GM12892 (cell line): ENCODE results near the gene SLMAP.

Experiments
- POLR2A ChIP-seq: IDR thresholded peaks from 2 replicates; pipeline ENCODE4 v1.6.1; 2011; ENCODE audit warnings: low read depth, low read length, control low read depth
- POLR2AphosphoS5 ChIP-seq: IDR thresholded peaks from 2 replicates; pipeline ENCODE4 v1.6.1; 2011; ENCODE audit warnings: low read depth, low read length, control low read depth

- TF ChIP-seq POLR2AphosphoS5: no peak
- TF ChIP-seq POLR2A: no peak
Observed at GRCh38 chr3:57942388-57942787, 186.3 kb downstream of the SLMAP start.
